Neutrophil (primary cell): ENCODE data around the gene C12orf60.

Experiments
- H3K27ac ChIP-seq: fragments of 200-600 bp; sonication (generic); 2 replicates; pipeline ENCODE4 v1.5.1; 2016; ENCODE audit warnings: mild to moderate bottlenecking, moderate library complexity
- H3K27me3 ChIP-seq: fragments of 200-600 bp; sonication (generic); 2 replicates; pipeline ENCODE4 v1.6.0; 2016; ENCODE audit warnings: mild to moderate bottlenecking
- H3K36me3 ChIP-seq: fragments of 200-600 bp; sonication (generic); 2 replicates; pipeline ENCODE4 v1.5.1; 2017
- H3K4me1 ChIP-seq, 2 experiments: fragments of 200-600 bp in 1 of 2; sonication (generic) in 1 of 2; 1 replicate in 1 of 2; 2 replicates in 1 of 2; pipeline versions ENCODE4 v1.5.1 to v1.6.1; 2013 to 2016; ENCODE audit warnings: low read depth in 1 of 2, low read length in 1 of 2, mild to moderate bottlenecking in 1 of 2, moderate library complexity in 1 of 2; ENCODE audit not compliant: control insufficient read depth in 1 of 2, insufficient read depth in 1 of 2
- H3K4me3 ChIP-seq, 2 experiments: fragments of 200-600 bp in 1 of 2; sonication (generic) in 1 of 2; 1 replicate in 1 of 2; 2 replicates in 1 of 2; pipeline ENCODE4 v1.5.1; 2013 to 2016; ENCODE audit warnings: low read depth in 1 of 2, low read length in 1 of 2, mild to moderate bottlenecking in 1 of 2, moderate library complexity in 1 of 2
- H3K9me3 ChIP-seq: fragments of 200-600 bp; sonication (generic); 2 replicates; pipeline ENCODE4 v1.5.1; 2016
- CTCF ChIP-seq: fragments of 200-600 bp; sonication (generic); IDR thresholded peaks from 2 replicates; pipeline ENCODE4 v1.5.1; 2016; ENCODE audit warnings: antibody characterized with exemption

Gene C12orf60

GRCh38 chr12:14849661-14850060 lies 46.2 kb downstream of the C12orf60 start:
- H3K27me3 ChIP-seq = no peaks in the 10 kb centered on the region
- no peaks in the 10 kb centered on the region for H3K36me3 ChIP-seq
- no peak for TF ChIP-seq CTCF
- no peak overlapping the region for H3K4me3 ChIP-seq
- no peaks in the 10 kb centered on the region for H3K4me1 ChIP-seq
- no peaks in the 10 kb centered on the region for H3K9me3 ChIP-seq
- no peak overlapping the region for H3K27ac ChIP-seq

- TF ChIP-seq CTCF = no peak
- H3K36me3 ChIP-seq = no peaks in the 10 kb centered on the region
- H3K4me1 ChIP-seq = no peaks in the 10 kb centered on the region
- no peak overlapping the region for H3K27ac ChIP-seq
- H3K27me3 ChIP-seq = no peaks in the 10 kb centered on the region
- no peaks in the 10 kb centered on the region for H3K9me3 ChIP-seq
- H3K4me3 ChIP-seq = no peak overlapping the region
Measured at GRCh38 chr12:14850929-14851663, 47.6 kb downstream of the C12orf60 start.

DNA sequence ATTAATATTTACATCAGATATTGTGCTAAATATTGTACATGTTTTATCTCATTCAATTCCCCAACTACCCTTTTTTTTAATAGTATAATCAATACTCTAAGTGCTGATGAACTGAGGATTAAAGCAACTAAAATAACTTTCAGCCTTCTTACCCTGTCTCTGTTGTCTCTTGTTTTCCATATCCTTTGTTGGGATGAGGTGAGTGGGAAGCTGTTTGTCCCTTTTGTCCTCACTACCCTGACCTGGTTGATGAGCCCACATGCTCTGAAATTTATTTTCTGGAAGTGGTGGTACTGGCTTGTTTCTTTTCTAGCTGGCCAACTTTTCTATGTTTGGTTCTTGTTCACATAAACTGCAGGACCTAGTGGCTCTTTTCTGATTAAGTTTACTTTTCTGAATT lies 49.4 kb downstream of the C12orf60 start:
- no peaks in the 10 kb centered on the region for H3K4me1 ChIP-seq
- H3K9me3 ChIP-seq = no peaks in the 10 kb centered on the region
- H3K36me3 ChIP-seq = no peaks in the 10 kb centered on the region
- no peak overlapping the region for H3K4me3 ChIP-seq
- H3K27ac ChIP-seq = no peak overlapping the region
- TF ChIP-seq CTCF = no peak
- no peaks in the 10 kb centered on the region for H3K27me3 ChIP-seq

DNA sequence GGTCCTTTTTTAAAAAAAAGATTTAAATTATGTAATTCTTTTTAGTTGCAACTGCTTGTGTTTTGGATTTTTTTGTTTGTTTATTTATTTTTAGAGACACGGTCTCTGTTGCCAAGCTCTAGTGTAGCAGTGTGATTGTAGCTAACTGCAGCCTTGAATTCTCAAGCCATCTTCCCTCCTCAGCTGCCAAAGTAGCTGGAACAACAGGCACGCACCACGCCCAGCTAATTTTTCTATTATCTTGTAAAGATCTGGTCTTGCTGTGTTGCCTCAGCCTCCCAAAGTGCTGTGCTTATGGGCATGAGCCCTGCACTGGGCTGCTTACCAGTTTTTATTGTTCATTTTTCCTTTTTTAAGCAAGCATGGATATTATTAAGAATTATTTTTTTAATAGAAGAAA lies 50.5 kb downstream of the C12orf60 start:
- Histone ChIP-seq H3K4me3 (no peak overlapping the region), H3K36me3 (no peaks in the 10 kb centered on the region)

DNA sequence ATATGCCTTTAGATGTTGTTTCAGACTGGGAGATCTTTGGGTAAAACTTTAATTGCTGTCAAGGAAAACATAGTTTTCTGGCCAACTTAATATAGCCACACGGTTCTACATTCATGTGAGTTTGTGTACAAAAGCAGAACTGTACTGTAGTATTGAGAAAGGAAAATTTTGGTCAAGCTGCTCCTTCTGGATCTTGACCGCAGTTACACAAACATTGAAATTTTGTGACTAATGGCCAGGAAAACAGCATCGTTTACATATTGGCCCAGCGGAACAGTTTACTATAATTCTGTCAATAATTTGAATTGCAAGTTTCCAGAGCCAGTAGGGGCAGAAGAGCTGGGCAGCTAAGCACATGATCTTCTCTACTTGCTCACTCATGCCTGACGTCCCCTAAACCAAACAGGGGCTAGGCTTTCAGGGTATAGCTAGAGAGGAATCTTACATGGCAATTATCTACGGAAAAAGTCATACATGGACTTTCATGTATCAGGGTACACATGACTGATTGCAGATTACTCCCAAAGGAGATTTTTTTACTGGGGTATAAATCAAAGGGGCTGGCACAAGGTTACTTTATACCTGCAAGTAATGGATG lies 51.2 kb downstream of the C12orf60 start:
- H3K4me3 ChIP-seq = no peak overlapping the region
- no peaks in the 10 kb centered on the region for H3K4me1 ChIP-seq
- TF ChIP-seq CTCF = no peak
- no peaks in the 10 kb centered on the region for H3K36me3 ChIP-seq
- no peaks in the 10 kb centered on the region for H3K9me3 ChIP-seq
- no peak overlapping the region for H3K27ac ChIP-seq
- no peaks in the 10 kb centered on the region for H3K27me3 ChIP-seq

More for the DNA sequence above, 50.5 kb downstream of the C12orf60 start:
- Histone ChIP-seq H3K27ac (no peak overlapping the region), H3K4me1 (no peaks in the 10 kb centered on the region), H3K27me3 (no peaks in the 10 kb centered on the region), H3K9me3 (no peaks in the 10 kb centered on the region)
- TF ChIP-seq CTCF = no peak
